Mesenchymal stem cell (in vitro differentiated cells and primary cell): ENCODE data around the gene CCDC122. TPM values are rescaled to one million over a fixed set of nuclear protein-coding genes. Genes with fewer than 3 reads are reported as not detected.

Experiments used
- DNase-seq: peaks from one replicate; pipeline ENCODE4 v3.0.0-alpha.2; 2013
- H2AFZ ChIP-seq: one replicate; pipeline ENCODE4 v1.6.1; 2013; ENCODE audit warnings: low read depth, mild to moderate bottlenecking, control low read depth, inconsistent platforms, low read length, moderate library complexity
- H2AK5ac ChIP-seq: 2 replicates; pipeline ENCODE4 v1.6.1; 2013; ENCODE audit warnings: low read length, moderate library complexity, mild to moderate bottlenecking, inconsistent platforms; ENCODE audit not compliant: severe bottlenecking
- H2BK120ac ChIP-seq: one replicate; pipeline ENCODE4 v1.6.1; 2013; ENCODE audit warnings: low read depth, mild to moderate bottlenecking, inconsistent platforms, low read length, moderate library complexity
- H2BK12ac ChIP-seq, 2 experiments: one replicate each; pipeline ENCODE4 v1.6.1; 2013; ENCODE audit warnings: inconsistent platforms in 2 of 2, low read length in 2 of 2, mild to moderate bottlenecking in 2 of 2, moderate library complexity in 2 of 2, control low read depth in 1 of 2
- H2BK15ac ChIP-seq: one replicate; pipeline ENCODE4 v1.6.1; 2013; ENCODE audit warnings: mild to moderate bottlenecking, low read depth, inconsistent platforms; ENCODE audit not compliant: poor library complexity, severe bottlenecking
- H2BK5ac ChIP-seq: 2 replicates; pipeline ENCODE4 v1.6.1; 2013; ENCODE audit warnings: low read depth, mild to moderate bottlenecking, low read length, control low read depth, inconsistent platforms; ENCODE audit not compliant: poor library complexity, severe bottlenecking
- H3K14ac ChIP-seq, 2 experiments: one replicate each; pipeline ENCODE4 v1.6.1; 2013; ENCODE audit warnings: inconsistent platforms in 2 of 2, low read length in 2 of 2, control low read depth in 1 of 2, mild to moderate bottlenecking in 1 of 2, moderate library complexity in 1 of 2
- H3K18ac ChIP-seq, 2 experiments: one replicate each; pipeline ENCODE4 v1.6.1; 2013; ENCODE audit warnings: inconsistent platforms in 2 of 2, low read length in 2 of 2, control low read depth in 1 of 2, low read depth in 1 of 2, mild to moderate bottlenecking in 1 of 2
- H3K23ac ChIP-seq, 2 experiments: one replicate each; pipeline ENCODE4 v1.6.1; 2013; ENCODE audit warnings: inconsistent platforms in 2 of 2, low read length in 2 of 2, mild to moderate bottlenecking in 2 of 2, moderate library complexity in 2 of 2, control low read depth in 1 of 2
- H3K27ac ChIP-seq: 2 replicates; pipeline ENCODE4 v1.5.1; 2013; ENCODE audit warnings: mild to moderate bottlenecking, moderate library complexity, low read length, control low read depth, inconsistent platforms; ENCODE audit not compliant: poor library complexity, severe bottlenecking
- H3K27me3 ChIP-seq, 2 experiments: 2 replicates each; pipeline versions ENCODE4 v1.6.1 to v1.7.0; 2013; ENCODE audit warnings: low read length in 2 of 2, mild to moderate bottlenecking in 2 of 2, moderate library complexity in 2 of 2, control low read depth in 1 of 2, inconsistent platforms in 1 of 2; ENCODE audit not compliant: control insufficient read depth in 1 of 2, insufficient read depth in 1 of 2
- H3K36me3 ChIP-seq, 2 experiments: 2 replicates each; pipeline versions ENCODE4 v1.6.1 to v1.7.0; 2013; ENCODE audit warnings: low read length in 2 of 2, control low read depth in 1 of 2, inconsistent platforms in 1 of 2, low read depth in 1 of 2, mild to moderate bottlenecking in 1 of 2; ENCODE audit not compliant: insufficient read depth in 2 of 2, control insufficient read depth in 1 of 2
- H3K4ac ChIP-seq, 2 experiments: one replicate each; pipeline ENCODE4 v1.6.1; 2013; ENCODE audit warnings: inconsistent platforms in 2 of 2, low read length in 2 of 2, mild to moderate bottlenecking in 2 of 2, moderate library complexity in 2 of 2, control low read depth in 1 of 2, low read depth in 1 of 2
- H3K4me1 ChIP-seq: 2 replicates; pipeline ENCODE4 v1.6.1; 2013; ENCODE audit warnings: low read depth, low read length, control low read depth; ENCODE audit not compliant: control insufficient read depth, insufficient read depth
- H3K4me2 ChIP-seq: 2 replicates; pipeline ENCODE4 v1.6.1; 2013; ENCODE audit warnings: low read length, mild to moderate bottlenecking, inconsistent platforms; ENCODE audit not compliant: poor library complexity, severe bottlenecking
- H3K4me3 ChIP-seq, 2 experiments: 2 replicates each; pipeline versions ENCODE4 v1.5.1 to v1.7.0; 2013; ENCODE audit warnings: low read length in 2 of 2, mild to moderate bottlenecking in 2 of 2, control low read depth in 1 of 2, low read depth in 1 of 2; ENCODE audit not compliant: insufficient read depth in 1 of 2
- H3K79me1 ChIP-seq: replicated peaks from 2 replicates; pipeline ENCODE4 v1.6.1; 2013; ENCODE audit warnings: mild to moderate bottlenecking, control low read depth, low read length, inconsistent platforms; ENCODE audit not compliant: poor library complexity, severe bottlenecking
- H3K9ac ChIP-seq: 2 replicates; pipeline ENCODE4 v1.7.0; 2013; ENCODE audit warnings: mild to moderate bottlenecking, low read length, moderate library complexity
- H3K9me3 ChIP-seq: 2 replicates; pipeline ENCODE4 v1.7.0; 2013; ENCODE audit warnings: mild to moderate bottlenecking, low read length; ENCODE audit not compliant: control insufficient read depth
- H4K8ac ChIP-seq: one replicate; pipeline ENCODE4 v1.6.1; 2013; ENCODE audit warnings: inconsistent platforms, mild to moderate bottlenecking, low read length, moderate library complexity
- H4K91ac ChIP-seq: one replicate; pipeline ENCODE4 v1.6.1; 2013; ENCODE audit warnings: mild to moderate bottlenecking, low read length, inconsistent platforms
- WGBS: methylation state at CpG from one replicate; pipeline ENCODE4 v1.1.7; 2013; ENCODE audit warnings: mixed read lengths; 5-methylcytosine and 5-hydroxymethylcytosine counted together
- polyA plus RNA-seq, 2 experiments: library from polyadenylated mRNA; stranded (reverse); fragments of 200-250 nt; gene quantifications; one replicate each; pipeline ENCODE4 v1.2.3, GENCODE V29; 2013

CCDC122 gene
- polyA plus RNA-seq (2013, experiment 1 of 2): 3.9 TPM
- polyA plus RNA-seq (2013, experiment 2 of 2): 4.8 TPM

DNA sequence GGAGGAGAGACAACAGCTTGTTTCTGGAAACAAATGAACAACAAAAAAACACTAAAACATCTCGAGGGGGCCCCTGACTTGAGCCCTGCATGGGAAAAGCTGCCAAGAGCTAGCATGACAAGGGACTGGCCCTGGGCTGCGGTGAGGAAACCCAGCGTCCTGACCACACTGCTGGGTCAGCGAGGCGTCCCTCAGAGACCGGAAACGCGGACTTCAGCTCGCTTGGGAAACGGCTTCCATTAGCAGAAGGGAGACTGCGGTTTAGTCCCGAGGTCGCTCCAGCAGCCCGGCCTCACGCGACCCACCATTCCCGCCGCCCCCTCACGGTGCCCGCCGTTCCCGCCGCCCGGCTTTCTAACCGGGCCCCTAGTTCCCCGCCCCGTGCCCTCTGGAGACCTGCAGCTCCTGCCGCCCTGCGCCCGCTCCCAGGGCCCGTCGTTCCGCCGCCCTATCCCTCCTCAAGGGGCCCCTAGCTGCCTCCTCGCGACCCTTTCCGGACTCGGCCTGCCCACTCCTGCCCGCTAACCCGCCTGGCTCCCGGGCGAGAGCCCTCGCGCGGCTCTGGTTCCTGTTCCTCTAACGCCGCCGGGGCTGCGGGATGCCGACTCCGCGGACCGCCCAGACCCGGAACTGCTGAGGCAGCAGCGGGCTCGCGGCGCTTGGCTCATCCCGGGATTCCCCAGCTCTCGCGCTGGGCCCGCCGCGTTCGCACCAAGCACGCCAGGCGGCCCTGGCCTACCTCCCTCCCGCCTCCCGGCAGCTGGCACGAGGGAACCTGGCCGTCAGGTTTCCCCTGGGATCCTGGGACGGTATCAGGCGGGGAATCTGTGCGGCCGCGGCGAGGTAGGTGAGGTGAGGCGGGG is at the start of gene CCDC122:
TSS of gene CCDC122 (minus strand) at position 849 of the 863 bp plus-strand sequence. CDS start 10,364 bp downstream, outside the sequence.
- Histone ChIP-seq H2BK5ac (peak within 1 kb of the TSS; percentile 66), H3K4me2 (peak within 1 kb of the TSS; percentile 95), H2AFZ (peak within 1 kb of the TSS; percentile 58), H3K36me3 (peaks cover 0 to 22% of the 10 kb centered on the region in 2 experiments), H3K23ac (peak within 1 kb of the TSS; percentile 37 to 98), H3K4ac (peak within 1 kb of the TSS; percentile 95 to 99), H2BK15ac (peak within 1 kb of the TSS; percentile 100), H3K9me3 (no peaks in the 10 kb centered on the region), H3K27me3 (no peaks in the 10 kb centered on the region), H4K8ac (peak within 1 kb of the TSS; percentile 95), H3K4me3 (peak within 1 kb of the TSS; percentile 79 to 91), H3K27ac (peak within 1 kb of the TSS; percentile 43), H2BK120ac (peak within 1 kb of the TSS; percentile 98), H2AK5ac (no peak within 1 kb of the TSS), H3K4me1 (peaks cover 8% of the 10 kb centered on the region), H3K14ac (peak within 1 kb of the TSS; percentile 61 to 62), H3K18ac (peak within 1 kb of the TSS; percentile 95 to 100), H4K91ac (peak within 1 kb of the TSS; percentile 99), H3K79me1 (peaks cover 6% of the 10 kb centered on the region), H3K9ac (peak within 1 kb of the TSS; percentile 95), H2BK12ac (peak within 1 kb of the TSS; percentile 15 to 97)
- 0% methylated on average over 69 of the region's 78 CpGs for WGBS
- DNase-seq: peak; percentile 99

GRCh38 chr13:43924549-43925245 is 45.2 kb upstream of the CCDC122 start:
- Histone ChIP-seq H4K91ac (no peak overlapping the region), H2BK120ac (no peak overlapping the region), H3K79me1 (no peaks in the 10 kb centered on the region), H2BK5ac (no peak overlapping the region), H3K4me1 (no peaks in the 10 kb centered on the region), H3K14ac (no peak overlapping the region), H3K23ac (no peak overlapping the region), H3K9me3 (no peaks in the 10 kb centered on the region), H3K4me3 (no peak overlapping the region), H3K27me3 (no peaks in the 10 kb centered on the region), H2AFZ (no peak overlapping the region), H3K27ac (no peak overlapping the region), H3K9ac (no peak overlapping the region), H4K8ac (no peak overlapping the region), H2BK15ac (no peak overlapping the region), H3K4ac (no peak overlapping the region), H2BK12ac (no peak overlapping the region), H2AK5ac (no peak overlapping the region), H3K4me2 (no peak overlapping the region), H3K36me3 (no peaks in the 10 kb centered on the region), H3K18ac (no peak overlapping the region)
- no peak for DNase-seq
- WGBS: 91% methylated on average over 4 of the region's 5 CpGs

- Histone ChIP-seq H3K27ac (no peak overlapping the region), H3K4me2 (no peak overlapping the region), H3K14ac (no peak overlapping the region), H2AFZ (no peak overlapping the region), H3K4me1 (no peaks in the 10 kb centered on the region), H3K36me3 (no peaks in the 10 kb centered on the region), H2AK5ac (no peak overlapping the region), H2BK120ac (no peak overlapping the region), H3K9me3 (no peaks in the 10 kb centered on the region), H3K27me3 (no peaks in the 10 kb centered on the region), H3K9ac (no peak overlapping the region), H3K4ac (no peak overlapping the region), H3K18ac (no peak overlapping the region), H2BK12ac (no peak overlapping the region), H3K4me3 (no peak overlapping the region), H3K23ac (no peak overlapping the region), H4K91ac (no peak overlapping the region), H2BK5ac (no peak overlapping the region), H4K8ac (no peak overlapping the region), H2BK15ac (no peak overlapping the region), H3K79me1 (no peaks in the 10 kb centered on the region)
- 93% methylated on average over 1 of the region's 1 CpG for WGBS
- no peak for DNase-seq
Measured at GRCh38 chr13:43920965-43921674, 41.6 kb upstream of the CCDC122 start.
